ENCODE results near the gene CDC7. TPM values are rescaled to one million over a fixed set of nuclear protein-coding genes. Genes with fewer than 3 reads are reported as not detected.
A peak's percentile ranks its signal among the peaks of the same experiment; 100 is the strongest.

CDC7 gene
- total RNA-seq, 1 donor from 2014 or later = 0.60 TPM

- intact Hi-C loops (cut with micrococcal nuclease) = no loop called here
- Histone ChIP-seq H3K4me1 (peaks cover 12% of the 10 kb centered on the region), H3K27me3 (ENCODE audit: low read depth) (no peaks in the 10 kb centered on the region), H3K9me3 (replicated peaks) (no peaks in the 10 kb centered on the region), H3K27ac (replicated peaks) (no peak overlapping the region), H3K36me3 (no peaks in the 10 kb centered on the region), H3K4me3 (no peak overlapping the region)
- TF ChIP-seq CTCF (IDR thresholded peaks at IDR 0.05; ENCODE audit: borderline replicate concordance) = no peak
- DNase-seq = no peak
These were observed 40.3 kb downstream of the CDC7 start for GRCh38 chr1:91540910-91541309.

GRCh38 chr1:91541918-91542533, 41.4 kb downstream of the CDC7 start:
- no peak for TF ChIP-seq CTCF (IDR thresholded peaks at IDR 0.05; ENCODE audit: borderline replicate concordance)
- H3K4me1 ChIP-seq = peaks cover 12% of the 10 kb centered on the region
- intact Hi-C loops (cut with micrococcal nuclease) = no loop called here
- no peaks in the 10 kb centered on the region for H3K36me3 ChIP-seq
- no peak overlapping the region for H3K27ac ChIP-seq (replicated peaks)
- H3K9me3 ChIP-seq (replicated peaks) = no peaks in the 10 kb centered on the region
- peaks cover 4% of the 10 kb centered on the region for H3K27me3 ChIP-seq (ENCODE audit: low read depth)
- H3K4me3 ChIP-seq = no peak overlapping the region
- no peak for DNase-seq

GRCh38 chr1:91545506-91546300, 45.1 kb downstream of the CDC7 start:
- TF ChIP-seq CTCF (IDR thresholded peaks at IDR 0.05; ENCODE audit: borderline replicate concordance) = no peak
- intact Hi-C loops (cut with micrococcal nuclease) = no loop called here
- H3K36me3 ChIP-seq = no peaks in the 10 kb centered on the region
- H3K9me3 ChIP-seq (replicated peaks) = no peaks in the 10 kb centered on the region
- H3K4me1 ChIP-seq = no peaks in the 10 kb centered on the region
- peaks cover 4% of the 10 kb centered on the region for H3K27me3 ChIP-seq (ENCODE audit: low read depth)
- no peak overlapping the region for H3K27ac ChIP-seq (replicated peaks)
- H3K4me3 ChIP-seq = no peak overlapping the region
- DNase-seq = no peak

GRCh38 chr1:91546301-91546581, 45.6 kb downstream of the CDC7 start:
- H3K4me1 ChIP-seq = no peaks in the 10 kb centered on the region
- H3K27ac ChIP-seq (replicated peaks) = no peak overlapping the region
- peaks cover 4% of the 10 kb centered on the region for H3K27me3 ChIP-seq (ENCODE audit: low read depth)
- no peaks in the 10 kb centered on the region for H3K9me3 ChIP-seq (replicated peaks)
- no peak overlapping the region for H3K4me3 ChIP-seq
- H3K36me3 ChIP-seq = no peaks in the 10 kb centered on the region
- TF ChIP-seq CTCF (IDR thresholded peaks at IDR 0.05; ENCODE audit: borderline replicate concordance) = no peak
- intact Hi-C loops (cut with micrococcal nuclease) = no loop called here
- DNase-seq = no peak

GRCh38 chr1:91546876-91547275, 46.2 kb downstream of the CDC7 start:
- Histone ChIP-seq H3K36me3 (no peaks in the 10 kb centered on the region), H3K27me3 (ENCODE audit: low read depth) (peaks cover 4% of the 10 kb centered on the region), H3K27ac (replicated peaks) (no peak overlapping the region), H3K4me1 (no peaks in the 10 kb centered on the region), H3K4me3 (peak overlapping the region; percentile 20), H3K9me3 (replicated peaks) (no peaks in the 10 kb centered on the region)
- intact Hi-C loops (cut with micrococcal nuclease) = no loop called here
- DNase-seq = no peak
- TF ChIP-seq CTCF (IDR thresholded peaks at IDR 0.05; ENCODE audit: borderline replicate concordance) = peak; percentile 16

All from left ventricle myocardium inferior (tissue), 1 donor.